Smooth muscle cell (in vitro differentiated cells): ENCODE results near the gene IL1RL1. TPM values are rescaled to one million over a fixed set of nuclear protein-coding genes. Genes with fewer than 3 reads are reported as not detected.

ENCODE experiments used
- DNase-seq: peaks from one replicate; lab custom pipeline; 2025; ENCODE audit not compliant: unreplicated experiment; lab: John Stamatoyannopoulos, UW
- H2AFZ ChIP-seq: fragments of 200-600 bp; sonication (generic); 2 replicates; pipeline ENCODE4 v1.6.0; 2016; ENCODE audit warnings: antibody characterized with exemption, low read depth, mild to moderate bottlenecking
- H3F3A ChIP-seq: fragments of 200-600 bp; sonication (generic); 2 replicates; pipeline ENCODE4 v1.6.0; 2017; ENCODE audit warnings: antibody characterized with exemption, low read depth
- H3K27ac ChIP-seq: fragments of 200-600 bp; sonication (generic); 2 replicates; pipeline ENCODE4 v1.5.1; 2016; ENCODE audit warnings: low read depth, mild to moderate bottlenecking
- H3K27me3 ChIP-seq: fragments of 200-600 bp; sonication (generic); 2 replicates; pipeline ENCODE4 v1.6.1; 2016; ENCODE audit warnings: low read depth, mild to moderate bottlenecking
- H3K36me3 ChIP-seq: fragments of 200-600 bp; sonication (generic); 2 replicates; pipeline ENCODE4 v1.5.1; 2016; ENCODE audit warnings: low read depth
- H3K4me1 ChIP-seq: fragments of 200-600 bp; sonication (generic); 2 replicates; pipeline ENCODE4 v1.5.1; 2016; ENCODE audit warnings: low read depth
- H3K4me2 ChIP-seq: fragments of 200-600 bp; sonication (generic); 2 replicates; pipeline ENCODE4 v1.6.0; 2016; ENCODE audit warnings: mild to moderate bottlenecking
- H3K4me3 ChIP-seq: fragments of 200-600 bp; sonication (generic); 2 replicates; pipeline ENCODE4 v1.5.1; 2016; ENCODE audit warnings: mild to moderate bottlenecking
- H3K79me2 ChIP-seq: fragments of 200-600 bp; sonication (generic); 2 replicates; pipeline ENCODE4 v1.6.0; 2016; ENCODE audit warnings: low read depth, mild to moderate bottlenecking
- H3K9ac ChIP-seq: fragments of 200-600 bp; sonication (generic); 2 replicates; pipeline ENCODE4 v1.6.0; 2016; ENCODE audit warnings: low read depth
- H3K9me3 ChIP-seq: fragments of 200-600 bp; sonication (generic); replicated peaks from 2 replicates; pipeline ENCODE4 v1.5.1; 2016; ENCODE audit warnings: low read depth
- H4K20me1 ChIP-seq: fragments of 200-600 bp; sonication (generic); 2 replicates; pipeline ENCODE4 v1.6.0; 2016; ENCODE audit warnings: low read depth
- WGBS: methylation state at CpG from one replicate; pipeline ENCODE4 v1.1.7; 2016; ENCODE audit warnings: low lambda C conversion rate; 5-methylcytosine and 5-hydroxymethylcytosine counted together
- polyA plus RNA-seq: library from polyadenylated mRNA; unstranded; fragments of >200 nt; fragmentation: Nextera tagmentation; extraction: Ambion mirVana; gene quantifications from 2 replicates; pipeline ENCODE4 v1.2.1, GENCODE V29; 2016
- total RNA-seq: library from RNA; depleted of rRNA; stranded (reverse); fragments of >200 nt; gene quantifications from 2 replicates; pipeline ENCODE4 v1.2.3, GENCODE V29; 2014
- TF ChIP-seq, protein P1 (sequence below): fragments of 200-600 bp; sonication (generic); IDR thresholded peaks from 2 replicates; pipeline ENCODE4 v1.5.1; 2017; ENCODE audit warnings: borderline replicate concordance, mild to moderate bottlenecking, antibody characterized with exemption; ENCODE audit not compliant: insufficient read depth, poor library complexity, severe bottlenecking

Gene IL1RL1
- total and polyA plus RNA-seq, 2 experiments from 2014 or later, result 1.6 to 1.8 TPM

- WGBS, result 88% methylated on average over 6 of the region's 6 CpGs
- no peaks in the 10 kb centered on the region for H3F3A ChIP-seq
- no peaks in the 10 kb centered on the region for H3K4me1 ChIP-seq
- DNase-seq, result no peak
- TF ChIP-seq, protein P1, sequence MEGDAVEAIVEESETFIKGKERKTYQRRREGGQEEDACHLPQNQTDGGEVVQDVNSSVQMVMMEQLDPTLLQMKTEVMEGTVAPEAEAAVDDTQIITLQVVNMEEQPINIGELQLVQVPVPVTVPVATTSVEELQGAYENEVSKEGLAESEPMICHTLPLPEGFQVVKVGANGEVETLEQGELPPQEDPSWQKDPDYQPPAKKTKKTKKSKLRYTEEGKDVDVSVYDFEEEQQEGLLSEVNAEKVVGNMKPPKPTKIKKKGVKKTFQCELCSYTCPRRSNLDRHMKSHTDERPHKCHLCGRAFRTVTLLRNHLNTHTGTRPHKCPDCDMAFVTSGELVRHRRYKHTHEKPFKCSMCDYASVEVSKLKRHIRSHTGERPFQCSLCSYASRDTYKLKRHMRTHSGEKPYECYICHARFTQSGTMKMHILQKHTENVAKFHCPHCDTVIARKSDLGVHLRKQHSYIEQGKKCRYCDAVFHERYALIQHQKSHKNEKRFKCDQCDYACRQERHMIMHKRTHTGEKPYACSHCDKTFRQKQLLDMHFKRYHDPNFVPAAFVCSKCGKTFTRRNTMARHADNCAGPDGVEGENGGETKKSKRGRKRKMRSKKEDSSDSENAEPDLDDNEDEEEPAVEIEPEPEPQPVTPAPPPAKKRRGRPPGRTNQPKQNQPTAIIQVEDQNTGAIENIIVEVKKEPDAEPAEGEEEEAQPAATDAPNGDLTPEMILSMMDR, result no peak
- no peak overlapping the region for H3K4me2 ChIP-seq
- no peak overlapping the region for H3K9ac ChIP-seq
- no peaks in the 10 kb centered on the region for H3K79me2 ChIP-seq
- no peaks in the 10 kb centered on the region for H3K27me3 ChIP-seq
- peaks cover 3% of the 10 kb centered on the region for H3K9me3 ChIP-seq
- no peak overlapping the region for H2AFZ ChIP-seq
- H3K36me3 ChIP-seq, result no peaks in the 10 kb centered on the region
- H3K27ac ChIP-seq, result no peak overlapping the region
- H4K20me1 ChIP-seq, result no peaks in the 10 kb centered on the region
- no peak overlapping the region for H3K4me3 ChIP-seq
Measured at GRCh38 chr2:102367331-102367971, 56.1 kb downstream of the IL1RL1 start.

- TF ChIP-seq, protein P1, result no peak
- H3K36me3 ChIP-seq, result no peaks in the 10 kb centered on the region
- H3F3A ChIP-seq, result no peaks in the 10 kb centered on the region
- H4K20me1 ChIP-seq, result no peaks in the 10 kb centered on the region
- no peak overlapping the region for H3K4me2 ChIP-seq
- 84% methylated on average over 5 of the region's 5 CpGs for WGBS
- DNase-seq, result no peak
- no peak overlapping the region for H3K27ac ChIP-seq
- no peaks in the 10 kb centered on the region for H3K27me3 ChIP-seq
- H3K4me1 ChIP-seq, result no peaks in the 10 kb centered on the region
- H3K9me3 ChIP-seq, result peaks cover 3% of the 10 kb centered on the region
- H3K4me3 ChIP-seq, result no peak overlapping the region
- H3K9ac ChIP-seq, result no peak overlapping the region
- no peak overlapping the region for H2AFZ ChIP-seq
- H3K79me2 ChIP-seq, result no peaks in the 10 kb centered on the region
Measured at GRCh38 chr2:102368461-102369109, 57.2 kb downstream of the IL1RL1 start.

GRCh38 chr2:102369866-102370265 lies 58.5 kb downstream of the IL1RL1 start:
- no peaks in the 10 kb centered on the region for H3K4me1 ChIP-seq
- no peaks in the 10 kb centered on the region for H4K20me1 ChIP-seq
- no peak overlapping the region for H3K9ac ChIP-seq
- H3K27ac ChIP-seq, result no peak overlapping the region
- no peaks in the 10 kb centered on the region for H3K79me2 ChIP-seq
- H3F3A ChIP-seq, result no peaks in the 10 kb centered on the region
- TF ChIP-seq, protein P1, result no peak
- H3K27me3 ChIP-seq, result no peaks in the 10 kb centered on the region
- no peaks in the 10 kb centered on the region for H3K36me3 ChIP-seq
- H3K9me3 ChIP-seq, result peaks cover 3% of the 10 kb centered on the region
- H3K4me3 ChIP-seq, result no peak overlapping the region
- DNase-seq, result no peak
- WGBS, result 82% methylated on average over 1 of the region's 1 CpG
- H2AFZ ChIP-seq, result no peak overlapping the region
- no peak overlapping the region for H3K4me2 ChIP-seq
